Measurements from ENCODE around the gene TUT4.

TUT4 gene

GRCh38 chr1:52531249-52531872, 21.5 kb downstream of the TUT4 start:
- DNase-seq (ENCODE audit: low read depth) = no peak

GRCh38 chr1:52530563-52531144, 22.2 kb downstream of the TUT4 start:
- DNase-seq (ENCODE audit: low read depth) = no peak

GRCh38 chr1:52523376-52523775, 29.5 kb downstream of the TUT4 start:
- DNase-seq (ENCODE audit: low read depth) = no peak

GRCh38 chr1:52520148-52520547, 32.7 kb downstream of the TUT4 start:
- no peak for DNase-seq (ENCODE audit: low read depth)

- no peak for DNase-seq (ENCODE audit: low read depth)
These were observed 33.9 kb downstream of the TUT4 start for GRCh38 chr1:52518962-52519361.

- DNase-seq (ENCODE audit: low read depth) = no peak
These were observed 40.9 kb downstream of the TUT4 start for GRCh38 chr1:52511851-52512615.

- no peak for DNase-seq (ENCODE audit: low read depth)
These were observed 41.5 kb downstream of the TUT4 start for GRCh38 chr1:52511439-52511838.

- DNase-seq (ENCODE audit: low read depth) = no peak
These were observed 45.9 kb downstream of the TUT4 start for GRCh38 chr1:52506920-52507546.

- DNase-seq (ENCODE audit: low read depth) = no peak
These were observed 46.5 kb downstream of the TUT4 start for GRCh38 chr1:52506349-52506748.

GRCh38 chr1:52504720-52505119, 48.2 kb downstream of the TUT4 start:
- no peak for DNase-seq (ENCODE audit: low read depth)

GRCh38 chr1:52503706-52504105, 49.2 kb downstream of the TUT4 start:
- no peak for DNase-seq (ENCODE audit: low read depth)

- no peak for DNase-seq (ENCODE audit: low read depth)
These were observed 50.1 kb downstream of the TUT4 start for GRCh38 chr1:52502789-52503188.

GRCh38 chr1:52487632-52488031, 65.3 kb downstream of the TUT4 start:
- DNase-seq (ENCODE audit: low read depth) = no peak

- DNase-seq (ENCODE audit: low read depth) = no peak
These were observed 70.4 kb downstream of the TUT4 start for GRCh38 chr1:52482326-52483004.

- DNase-seq (ENCODE audit: low read depth) = no peak
These were observed 73.8 kb downstream of the TUT4 start for GRCh38 chr1:52479076-52479475.

GRCh38 chr1:52477876-52478275, 75.0 kb downstream of the TUT4 start:
- no peak for DNase-seq (ENCODE audit: low read depth)

GRCh38 chr1:52476943-52477342, 75.9 kb downstream of the TUT4 start:
- no peak for DNase-seq (ENCODE audit: low read depth)

- DNase-seq (ENCODE audit: low read depth) = no peak
These were observed 78.1 kb downstream of the TUT4 start for GRCh38 chr1:52474807-52475206.

GRCh38 chr1:52473039-52473438, 79.9 kb downstream of the TUT4 start:
- no peak for DNase-seq (ENCODE audit: low read depth)

GRCh38 chr1:52472384-52472783, 80.5 kb downstream of the TUT4 start:
- DNase-seq (ENCODE audit: low read depth) = no peak

- DNase-seq (ENCODE audit: low read depth) = no peak
These were observed 83.8 kb downstream of the TUT4 start for GRCh38 chr1:52469108-52469507.

- DNase-seq (ENCODE audit: low read depth) = no peak
These were observed 89.0 kb downstream of the TUT4 start for GRCh38 chr1:52463891-52464290.

Measured in T-helper 22 cell (primary cell).